GM18502 (cell line): ENCODE results near the gene TSPAN14.
"Not testable (repeated sequence)": the region's sequence is repeated elsewhere in the genome, so short reads cannot be mapped to it uniquely, and the experiment has no call there.

Experiments
- ATAC-seq: cut with Tn5 transposase; IDR thresholded peaks from one replicate; pipeline ENCODE4 v1.9.1; 2021; ENCODE audit warnings: mild to moderate bottlenecking; ENCODE audit not compliant: unreplicated experiment, poor library complexity

The TSPAN14 gene

GRCh38 chr10:80519936-80520650 lies 66.0 kb downstream of the TSPAN14 start:
- no peak for ATAC-seq

GRCh38 chr10:80520661-80521470 lies 66.8 kb downstream of the TSPAN14 start:
- ATAC-seq, result no peak

- ATAC-seq, result no peak
These were observed 68.8 kb downstream of the TSPAN14 start for GRCh38 chr10:80522756-80523363.

GRCh38 chr10:80523773-80524172 lies 69.7 kb downstream of the TSPAN14 start:
- no peak for ATAC-seq

GRCh38 chr10:80524190-80524909 lies 70.2 kb downstream of the TSPAN14 start:
- no peak for ATAC-seq

GRCh38 chr10:80526218-80526617 lies 72.1 kb downstream of the TSPAN14 start:
- no peak for ATAC-seq

- no peak for ATAC-seq
These were observed 72.6 kb downstream of the TSPAN14 start for GRCh38 chr10:80526742-80527141.

- ATAC-seq, result no peak
These were observed 74.1 kb downstream of the TSPAN14 start for GRCh38 chr10:80528185-80528700.

GRCh38 chr10:80528901-80529300 lies 74.8 kb downstream of the TSPAN14 start:
- no peak for ATAC-seq

- no peak for ATAC-seq
These were observed 75.5 kb downstream of the TSPAN14 start for GRCh38 chr10:80529604-80530003.

GRCh38 chr10:80530251-80530650 lies 76.1 kb downstream of the TSPAN14 start:
- ATAC-seq, result no peak

- no peak for ATAC-seq
These were observed 76.7 kb downstream of the TSPAN14 start for GRCh38 chr10:80530816-80531215.

GRCh38 chr10:80532571-80532970 lies 78.5 kb downstream of the TSPAN14 start:
- ATAC-seq, result no peak

- not testable (repeated sequence) for ATAC-seq
These were observed 79.9 kb downstream of the TSPAN14 start for GRCh38 chr10:80534059-80534458.

- ATAC-seq, result not testable (repeated sequence)
These were observed 80.5 kb downstream of the TSPAN14 start for GRCh38 chr10:80534646-80535045.

- peak; percentile 87 for ATAC-seq
These were observed 81.7 kb downstream of the TSPAN14 start for GRCh38 chr10:80535671-80536360.

- no peak for ATAC-seq
These were observed 82.3 kb downstream of the TSPAN14 start for GRCh38 chr10:80536361-80536835.

- no peak for ATAC-seq
These were observed 83.1 kb downstream of the TSPAN14 start for GRCh38 chr10:80537086-80537735.
